ENCODE measurements around the gene PRKAA2.

GRCh38 chr1:56703747-56704146 is 58.6 kb downstream of the PRKAA2 start:
- no peak for TF ChIP-seq FOSL2 (CRISPR knock-in tag; IDR thresholded peaks at IDR 0.05)
- no peak for TF ChIP-seq CTCF (CRISPR knock-in tag; IDR thresholded peaks at IDR 0.05)
- TF ChIP-seq ZNF10 (CRISPR knock-in tag; IDR thresholded peaks at IDR 0.05; ENCODE audit: borderline replicate concordance, low read depth): no peak
- TF ChIP-seq EZH2 (conservative IDR thresholded peaks at IDR 0.05; ENCODE audit: low read depth, low read length): no peak
- TF ChIP-seq ZNF24 (IDR thresholded peaks at IDR 0.05): no peak
- no peak for TF ChIP-seq NCOA1 (CRISPR knock-in tag; IDR thresholded peaks at IDR 0.05)
- TF ChIP-seq ZBTB44 (CRISPR knock-in tag; IDR thresholded peaks at IDR 0.05): no peak
- TF ChIP-seq HES4 (CRISPR knock-in tag; IDR thresholded peaks at IDR 0.05; ENCODE audit: borderline replicate concordance): no peak
- no peak for TF ChIP-seq GTF2F1 (IDR thresholded peaks at IDR 0.05; ENCODE audit: low read length)

All from HepG2 (cell line).